ENCODE measurements around the gene CUL5. TPM values are rescaled to one million over a fixed set of nuclear protein-coding genes. Genes with fewer than 3 reads are reported as not detected.

CUL5 gene
- total and polyA plus RNA-seq, 2 of the 8 experiments (the other 6 are each of a cell fraction or from before 2014, with no cell fraction given) = 4.9 to 31.8 TPM

- no peak for TF ChIP-seq GTF2F1 (IDR thresholded peaks at IDR 0.05; ENCODE audit: borderline replicate concordance, low read depth, low read length)
- TF ChIP-seq TBP (IDR thresholded peaks at IDR 0.05; ENCODE audit: low read depth, low read length) = no peak
- no peak for TF ChIP-seq CTCF (IDR thresholded peaks at IDR 0.05; ENCODE audit: control extremely low read depth in 1 of 3, insufficient read depth in 1 of 3, low read depth in 1 of 3, low read length in 3 of 3)
These were observed 84.6 kb downstream of the CUL5 start (continued) for GRCh38 chr11:108093128-108093904.
